GM18499 (cell line): ENCODE data around the gene LILRB4.
"Not testable (repeated sequence)": the region's sequence is repeated elsewhere in the genome, so short reads cannot be mapped to it uniquely, and the experiment has no call there.

ENCODE experiments used
- ATAC-seq: cut with Tn5 transposase; IDR thresholded peaks from one replicate; pipeline ENCODE4 v1.9.1; 2021; ENCODE audit warnings: moderate number of reproducible peaks; ENCODE audit not compliant: insufficient read depth, unreplicated experiment

The LILRB4 gene

DNA sequence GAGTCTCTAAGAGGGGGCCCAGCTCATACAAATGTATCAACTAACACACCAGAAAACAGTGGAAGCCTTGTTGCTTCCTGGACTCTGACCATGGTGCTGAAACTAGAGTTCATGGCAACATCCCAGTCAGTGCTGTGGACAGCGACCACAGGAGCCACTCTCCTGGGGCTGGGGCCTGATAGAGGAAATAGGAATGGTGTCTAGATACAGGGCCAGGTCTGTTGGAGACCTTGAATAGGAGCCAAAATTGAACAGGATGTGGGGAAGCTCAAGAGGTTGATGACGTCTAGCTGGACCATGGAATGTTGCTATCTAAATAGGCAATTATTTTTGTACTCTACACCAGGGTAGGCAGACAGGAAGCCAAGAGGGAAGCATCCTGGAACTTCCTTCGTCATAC lies 21.7 kb downstream of the LILRB4 start:
- no peak for ATAC-seq

GRCh38 chr19:54691582-54692297 lies 29.0 kb downstream of the LILRB4 start:
- ATAC-seq = no peak

DNA sequence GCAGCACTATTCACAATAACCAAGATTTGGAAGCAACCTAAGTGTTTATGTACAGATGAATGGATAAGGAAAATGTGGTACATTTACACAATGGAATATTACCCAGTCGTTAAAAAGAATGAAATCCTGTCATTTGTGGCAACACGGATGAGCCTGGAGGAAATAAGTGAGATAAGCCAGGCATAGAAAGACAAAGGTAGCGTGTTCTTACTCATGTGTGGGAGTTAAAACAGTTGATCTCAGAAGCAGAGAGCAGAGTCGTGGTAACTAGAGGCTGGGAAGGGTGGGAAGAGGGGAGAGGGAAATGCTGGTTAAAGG lies 29.5 kb downstream of the LILRB4 start:
- ATAC-seq = no peak

GRCh38 chr19:54694648-54695047 lies 31.9 kb downstream of the LILRB4 start:
- ATAC-seq = no peak

DNA sequence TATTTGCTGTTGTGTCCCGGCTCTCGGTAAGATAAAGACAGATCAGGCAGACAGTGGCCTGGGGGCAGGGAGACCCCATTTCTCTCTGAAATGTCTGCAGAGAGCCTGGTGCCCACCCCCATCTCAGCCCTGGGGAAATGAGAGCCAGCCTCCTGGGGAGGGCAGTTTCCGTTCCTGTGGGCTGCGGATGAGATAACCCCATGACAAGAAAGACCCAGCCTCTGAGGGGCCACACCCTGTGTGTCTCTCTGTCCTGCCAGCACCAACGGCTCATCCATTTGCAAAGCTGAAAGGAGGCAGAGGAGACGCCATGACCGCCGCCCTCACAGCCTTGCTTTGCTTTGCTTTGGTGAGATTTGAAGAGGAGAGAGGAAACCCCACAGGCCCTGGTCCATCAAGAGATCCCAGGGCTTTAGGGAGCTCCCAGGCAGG lies 33.3 kb downstream of the LILRB4 start:
- no peak for ATAC-seq

GRCh38 chr19:54696766-54697165 lies 34.0 kb downstream of the LILRB4 start:
- ATAC-seq = no peak

DNA sequence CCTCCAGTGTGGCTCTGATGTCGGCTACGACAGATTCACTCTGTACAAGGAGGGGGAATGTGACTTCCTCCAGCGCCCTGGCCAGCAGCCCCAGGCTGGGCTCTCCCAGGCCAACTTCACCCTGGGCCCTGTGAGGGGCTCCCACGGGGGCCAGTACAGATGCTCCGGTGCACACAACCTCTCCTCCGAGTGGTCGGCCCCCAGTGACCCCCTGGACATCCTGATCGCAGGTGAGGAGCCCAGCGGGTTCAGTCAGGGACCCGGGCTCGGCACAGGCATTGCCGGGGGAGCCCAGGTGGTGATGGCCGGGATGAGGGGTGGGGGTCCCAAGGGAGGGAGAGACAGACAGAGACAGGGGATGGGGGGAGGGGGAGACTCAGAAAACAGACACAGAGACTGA lies 34.9 kb downstream of the LILRB4 start:
- not testable (repeated sequence) for ATAC-seq

DNA sequence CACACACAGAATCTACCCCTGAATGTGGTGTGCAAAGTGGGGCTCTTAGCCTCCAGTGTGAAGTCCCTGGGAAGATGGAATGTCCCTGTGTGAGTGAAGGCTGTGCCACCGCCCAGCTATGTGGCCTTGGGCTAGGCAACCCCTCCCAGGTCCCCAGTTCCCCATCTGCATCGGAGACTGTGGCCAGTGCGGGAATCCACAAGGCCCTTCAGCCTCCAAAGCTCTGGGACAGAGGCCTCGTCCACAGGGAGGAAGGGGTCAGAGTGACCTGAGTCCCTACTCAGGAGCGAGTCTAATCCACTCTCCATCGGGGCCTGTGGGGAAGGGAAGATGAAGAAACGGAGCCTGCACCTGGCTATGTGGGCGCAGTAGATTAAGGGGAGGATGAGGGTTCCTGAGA lies 42.1 kb downstream of the LILRB4 start:
- ATAC-seq = no peak

DNA sequence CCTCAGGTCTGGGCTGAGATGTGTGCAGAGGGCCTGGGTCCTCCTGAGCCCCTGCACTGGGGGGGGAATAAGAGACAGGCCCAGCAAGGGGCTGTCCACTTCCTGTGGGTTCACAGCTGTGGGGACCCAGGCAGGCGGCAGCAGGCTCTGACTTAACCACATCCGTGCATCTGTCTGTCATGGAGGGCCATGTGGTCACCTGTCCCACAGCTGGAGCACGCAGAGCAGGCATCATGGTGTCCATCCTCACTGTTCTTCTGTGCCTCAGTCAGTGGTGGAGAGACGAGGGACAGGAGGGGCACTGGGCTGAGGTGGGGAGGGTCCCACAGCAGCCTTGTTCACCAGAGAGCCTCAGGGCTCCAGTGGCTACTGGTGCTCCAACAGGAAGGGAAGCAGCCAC lies 45.2 kb downstream of the LILRB4 start:
- no peak for ATAC-seq

GRCh38 chr19:54708781-54709180 lies 46.0 kb downstream of the LILRB4 start:
- ATAC-seq = no peak

GRCh38 chr19:54709212-54709948 lies 46.6 kb downstream of the LILRB4 start:
- ATAC-seq = no peak

DNA sequence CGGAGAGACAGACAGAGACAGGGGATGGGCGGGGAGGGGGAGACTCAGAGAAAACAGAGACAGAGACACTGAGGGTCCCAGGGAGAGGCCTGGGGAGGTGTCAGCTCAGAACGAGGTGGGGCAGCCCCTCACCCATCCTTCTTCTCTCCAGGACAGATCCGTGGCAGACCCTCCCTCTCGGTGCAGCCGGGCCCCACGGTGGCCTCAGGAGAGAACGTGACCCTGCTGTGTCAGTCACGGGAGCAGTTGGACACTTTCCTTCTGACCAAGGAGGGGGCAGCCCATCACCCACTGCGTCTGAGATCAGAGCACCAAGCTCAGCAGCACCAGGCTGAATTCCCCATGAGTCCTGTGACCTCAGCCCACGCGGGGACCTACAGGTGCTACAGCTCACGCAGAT lies 47.2 kb downstream of the LILRB4 start:
- not testable (repeated sequence) for ATAC-seq
